ENCODE data around the gene PHF20.
"Not testable (repeated sequence)": the region's sequence is repeated elsewhere in the genome, so short reads cannot be mapped to it uniquely, and the experiment has no call there.

PHF20 gene

GRCh38 chr20:35929301-35929700, 157.5 kb downstream of the PHF20 start:
- no peak for DNase-seq (ENCODE audit: low read depth)

DNA sequence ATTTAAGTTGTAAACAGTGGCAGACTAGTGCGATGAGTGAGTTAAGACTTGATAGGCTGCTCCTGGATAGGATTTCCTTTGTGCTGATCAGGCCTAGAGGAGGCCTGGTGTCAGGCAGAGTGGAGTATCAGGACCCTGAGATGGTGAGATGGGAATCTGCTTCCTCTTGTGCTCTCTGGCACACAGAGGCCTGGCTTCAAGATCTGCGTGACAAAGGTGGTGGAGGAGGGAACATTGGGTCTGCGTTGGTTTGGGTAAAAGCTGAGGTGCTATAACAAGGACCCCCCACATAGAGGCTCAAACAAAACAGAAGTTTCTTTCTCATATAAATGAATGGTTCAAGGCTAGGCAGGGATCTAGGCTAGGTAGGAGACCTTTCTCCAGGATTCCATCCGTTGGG, 162.2 kb downstream of the PHF20 start:
- no peak for DNase-seq (ENCODE audit: low read depth)

GRCh38 chr20:35939264-35939663, 167.4 kb downstream of the PHF20 start:
- no peak for DNase-seq (ENCODE audit: low read depth)

- no peak for DNase-seq (ENCODE audit: low read depth)
These were observed 169.8 kb downstream of the PHF20 start for GRCh38 chr20:35941620-35942019.

DNA sequence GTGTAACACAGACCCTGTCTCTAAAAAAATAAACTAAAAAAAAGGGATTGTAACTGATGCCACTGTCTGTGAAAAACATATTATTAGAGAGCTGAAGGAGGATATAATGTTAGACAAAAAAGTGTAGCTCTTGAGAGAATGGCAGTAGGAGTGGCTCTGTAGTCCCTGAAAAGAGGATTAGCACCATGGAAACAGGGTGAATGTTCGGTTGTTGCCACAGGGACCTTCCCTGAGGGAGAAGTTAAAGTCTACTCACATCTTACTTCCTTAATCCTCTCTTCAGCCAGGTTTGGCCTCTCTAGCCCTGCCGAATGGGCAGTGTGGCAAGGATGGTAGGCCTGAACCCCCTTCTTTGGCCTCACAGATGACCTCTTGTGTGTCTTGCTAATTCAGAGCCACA, 170.4 kb downstream of the PHF20 start:
- no peak for DNase-seq (ENCODE audit: low read depth)

DNA sequence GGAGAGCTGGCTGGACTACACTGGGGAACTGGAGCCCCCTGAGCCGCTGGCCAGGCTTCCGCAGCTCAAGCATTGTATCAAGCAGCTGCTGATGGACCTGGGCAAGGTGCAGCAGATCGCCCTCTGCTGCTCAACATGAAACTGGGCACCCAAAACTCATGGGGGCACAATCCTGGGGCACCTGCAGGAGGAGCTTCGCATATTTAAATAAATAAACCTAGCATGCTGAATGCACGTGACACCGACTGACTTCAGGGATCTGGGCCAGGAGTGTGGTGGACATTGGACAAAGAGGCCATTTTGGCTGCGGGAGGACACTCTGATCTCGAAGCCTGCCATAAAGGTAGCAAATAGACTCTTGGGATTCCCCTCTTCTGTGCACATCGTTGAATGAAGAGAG, 175.7 kb downstream of the PHF20 start:
- DNase-seq (ENCODE audit: low read depth): peak; percentile 17

GRCh38 chr20:35947907-35948306, 176.1 kb downstream of the PHF20 start:
- DNase-seq (ENCODE audit: low read depth): no peak

DNA sequence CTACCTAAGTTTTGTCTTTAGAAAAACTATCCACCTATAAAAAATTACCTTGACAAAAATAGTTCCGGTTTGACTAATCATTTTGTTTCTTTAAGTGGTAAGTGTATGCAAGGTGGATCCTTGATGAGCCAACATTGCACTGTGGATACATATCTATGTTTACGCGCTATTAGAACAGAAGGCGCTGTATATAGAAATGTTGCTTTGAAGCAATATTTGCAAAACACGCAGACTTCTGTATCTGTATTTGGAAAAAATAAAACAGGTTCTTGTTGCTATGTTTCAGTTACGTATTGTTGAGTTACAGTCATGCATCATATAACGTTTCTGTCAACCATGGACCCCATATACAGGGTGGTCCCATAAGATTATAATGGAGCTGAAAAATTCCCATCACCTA, 178.3 kb downstream of the PHF20 start:
- no peak for DNase-seq (ENCODE audit: low read depth)

DNA sequence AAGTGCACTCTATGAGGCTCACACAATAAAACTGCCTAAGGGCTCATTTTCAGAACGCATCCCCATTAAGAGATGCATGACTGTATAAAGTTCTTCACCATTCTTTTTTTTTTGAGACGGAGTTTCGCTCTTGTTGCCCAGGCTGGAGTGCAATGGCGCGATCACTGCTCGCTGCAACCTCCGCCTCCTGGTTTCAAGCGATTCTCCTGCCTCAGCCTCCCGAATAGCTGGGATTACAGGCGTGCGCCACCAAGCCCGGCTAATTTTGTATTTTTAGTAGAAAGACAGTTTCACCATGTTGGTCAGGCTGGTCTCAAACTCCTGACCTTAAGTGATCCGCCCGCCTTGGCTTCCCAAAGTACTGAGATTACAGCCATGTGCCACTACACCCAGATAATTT, 180.3 kb downstream of the PHF20 start:
- DNase-seq (ENCODE audit: low read depth): not testable (repeated sequence)

GRCh38 chr20:35952480-35953386, 180.9 kb downstream of the PHF20 start:
- DNase-seq (ENCODE audit: low read depth): no peak

DNA sequence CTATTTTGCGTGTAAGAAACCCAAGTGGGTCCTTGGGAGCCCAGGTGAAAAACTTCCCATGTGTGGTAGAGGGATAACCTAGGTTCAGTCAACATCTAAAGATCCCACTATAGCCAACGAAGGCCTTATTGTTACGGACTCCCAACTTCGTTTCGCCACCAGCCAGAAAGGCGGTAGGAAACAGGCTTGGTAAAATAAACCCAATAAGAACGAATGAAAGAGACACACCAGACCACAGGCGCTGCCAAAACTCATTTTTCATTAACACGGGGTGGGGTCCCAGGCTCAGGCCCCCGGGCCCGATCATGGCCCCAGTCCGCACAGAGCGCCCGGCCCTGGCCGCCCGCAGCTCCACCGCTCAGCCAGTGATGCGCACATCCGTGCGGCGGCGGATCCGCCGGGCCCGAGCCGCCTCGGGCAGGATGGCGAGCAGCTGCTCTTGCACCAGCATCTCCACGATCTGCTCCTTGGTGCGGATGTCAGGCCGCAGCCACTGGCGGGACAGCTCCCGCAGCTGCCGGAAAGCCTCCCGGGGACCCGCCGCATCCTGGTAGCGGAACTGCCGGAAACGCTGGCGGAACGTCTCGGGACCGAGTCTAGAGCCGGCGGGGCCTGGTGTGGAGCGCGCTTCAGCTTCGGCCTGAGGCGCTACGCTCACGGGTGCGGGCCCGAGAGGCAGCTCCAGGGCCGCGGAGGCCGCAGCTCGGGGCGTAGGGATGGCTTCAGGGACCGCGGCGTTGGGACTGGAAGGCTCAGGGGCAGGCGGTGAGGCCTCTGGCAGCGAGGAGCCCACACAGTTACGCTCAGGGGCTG, 181.8 kb downstream of the PHF20 start:
- peak; percentile 56 for DNase-seq (ENCODE audit: low read depth)

DNA sequence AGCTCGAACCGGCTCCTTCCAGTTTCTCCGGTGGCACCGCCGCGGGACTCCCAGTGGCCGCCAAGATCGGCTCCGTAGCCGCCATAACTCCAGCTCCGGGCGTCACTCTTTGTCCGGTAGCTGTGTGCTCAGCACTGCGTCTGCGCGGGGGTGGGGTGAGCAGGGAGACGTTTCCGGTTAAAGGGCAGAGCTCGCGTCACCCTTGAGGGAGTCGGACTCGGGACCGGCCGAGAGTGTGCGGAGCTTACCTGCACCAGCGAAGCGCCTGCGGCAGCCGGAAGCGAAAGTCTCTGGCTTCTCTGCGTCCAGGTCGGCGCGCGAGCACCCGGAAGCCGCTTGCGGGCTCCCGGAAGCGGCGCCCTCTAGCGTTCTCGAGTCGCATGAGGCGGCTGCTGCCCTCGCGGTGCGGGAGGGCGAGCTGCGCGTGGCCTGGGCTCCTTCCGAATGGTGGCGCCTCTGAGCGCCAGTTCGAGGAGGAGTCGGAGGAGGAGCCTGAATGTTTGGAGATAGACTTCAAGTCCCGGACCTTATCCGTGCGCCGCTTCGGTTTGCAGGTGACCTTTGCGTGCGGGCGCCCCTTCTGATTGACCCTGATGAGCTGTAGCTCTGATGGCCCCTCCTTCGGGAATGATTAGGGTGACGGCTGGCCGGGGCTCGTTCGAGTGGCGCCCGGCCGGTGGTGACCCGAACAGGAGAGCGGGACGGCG, 182.5 kb downstream of the PHF20 start, which contains the start of gene SCAND1:
TSS of gene SCAND1 (minus strand) at position 303 of the 707 bp plus-strand sequence. CDS start at position 85, 218 bp downstream.
- peak; percentile 97 for DNase-seq (ENCODE audit: low read depth)

- peak; percentile 6 for DNase-seq (ENCODE audit: low read depth)
These were observed 183.1 kb downstream of the PHF20 start for GRCh38 chr20:35954907-35955251.

- no peak for DNase-seq (ENCODE audit: low read depth)
These were observed 184.8 kb downstream of the PHF20 start for GRCh38 chr20:35956616-35957015.

GRCh38 chr20:35959291-35959690, 187.5 kb downstream of the PHF20 start:
- not testable (repeated sequence) for DNase-seq (ENCODE audit: low read depth)

GRCh38 chr20:35963878-35964277, 192.1 kb downstream of the PHF20 start:
- no peak for DNase-seq (ENCODE audit: low read depth)

GRCh38 chr20:35967979-35968640, 196.3 kb downstream of the PHF20 start, which contains the start of gene CNBD2:
TSS of gene CNBD2 (plus strand) at chr20:35968590. CDS start at chr20:35968763, 173 bp downstream.
- DNase-seq (ENCODE audit: low read depth): no peak

GRCh38 chr20:35968930-35969329, 197.1 kb downstream of the PHF20 start:
- DNase-seq (ENCODE audit: low read depth): no peak

DNA sequence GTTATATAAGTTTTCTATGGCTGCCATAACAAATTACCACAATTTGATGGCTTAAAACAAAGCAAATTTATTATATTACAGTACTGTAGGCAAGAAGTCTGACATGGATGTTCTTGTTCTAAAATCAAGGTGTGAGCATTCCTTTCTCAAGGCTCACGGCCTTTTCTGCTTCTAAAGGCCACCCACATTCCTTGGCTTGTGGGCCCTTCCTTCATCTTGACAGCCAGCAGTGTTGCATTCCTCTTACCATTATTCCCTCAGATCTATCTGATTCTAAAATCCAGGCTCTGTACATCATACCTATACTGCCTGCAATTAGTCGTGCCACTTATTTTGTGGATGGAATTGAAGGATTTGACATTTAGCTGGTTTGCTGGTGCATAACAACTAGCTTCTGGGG, 200.2 kb downstream of the PHF20 start:
- no peak for DNase-seq (ENCODE audit: low read depth)

- no peak for DNase-seq (ENCODE audit: low read depth)
These were observed 200.6 kb downstream of the PHF20 start for GRCh38 chr20:35972462-35972861.

- DNase-seq (ENCODE audit: low read depth): no peak
These were observed 202.4 kb downstream of the PHF20 start for GRCh38 chr20:35974256-35974655.
